Endothelial cell (in vitro differentiated cells): ENCODE data around the gene AGBL4. TPM values are rescaled to one million over a fixed set of nuclear protein-coding genes. Genes with fewer than 3 reads are reported as not detected.
A peak's percentile ranks its signal among the peaks of the same experiment; 100 is the strongest.

ENCODE experiments used
- DNase-seq: peaks from one replicate; pipeline ENCODE4 v3.0.0; 2021; ENCODE audit warnings: low spot score
- H3K27ac Mint-ChIP-seq: one replicate; pipeline ENCODE4 v1.8.0; 2021; ENCODE audit warnings: mixed read lengths, inconsistent platforms; ENCODE audit not compliant: unreplicated experiment
- H3K27me3 Mint-ChIP-seq: one replicate; pipeline ENCODE4 v1.8.0; 2021; ENCODE audit warnings: mild to moderate bottlenecking, moderate library complexity, mixed read lengths, inconsistent platforms; ENCODE audit not compliant: unreplicated experiment
- H3K36me3 Mint-ChIP-seq: one replicate; pipeline ENCODE4 v1.8.0; 2021; ENCODE audit warnings: mild to moderate bottlenecking, low read depth, mixed read lengths, inconsistent platforms; ENCODE audit not compliant: unreplicated experiment
- H3K4me1 Mint-ChIP-seq: one replicate; pipeline ENCODE4 v1.8.0; 2021; ENCODE audit warnings: mild to moderate bottlenecking, mixed read lengths, inconsistent platforms; ENCODE audit not compliant: unreplicated experiment
- H3K4me3 Mint-ChIP-seq: one replicate; pipeline ENCODE4 v1.8.0; 2021; ENCODE audit warnings: mild to moderate bottlenecking, mixed read lengths, inconsistent platforms; ENCODE audit not compliant: unreplicated experiment
- H3K9me3 Mint-ChIP-seq: one replicate; pipeline ENCODE4 v1.8.0; 2021; ENCODE audit warnings: mixed read lengths, inconsistent platforms; ENCODE audit not compliant: unreplicated experiment
- CTCF ChIP-seq: fragments of 200-600 bp; sonication (generic); IDR thresholded peaks from one replicate; pipeline ENCODE4 v1.5.0; 2021; ENCODE audit warnings: antibody characterized with exemption; ENCODE audit not compliant: unreplicated experiment
- total RNA-seq: library from RNA; stranded (reverse); fragmentation: NEBNext Ultra II Directional; extraction: Animal tissue kit (Norgen Biotek cat#: 25700); gene quantifications from one replicate; pipeline ENCODE4 v1.2.1, GENCODE V29; 2021; ENCODE audit not compliant: unreplicated experiment

AGBL4 gene
- total RNA-seq, 1 donor from 2014 or later = 0.51 TPM

GRCh38 chr1:48572134-48572533 lies 1451.6 kb downstream of the AGBL4 start:
- Mint-ChIP-seq H3K9me3 (no peaks in the 10 kb centered on the region), H3K36me3 (no peaks in the 10 kb centered on the region), H3K4me1 (no peaks in the 10 kb centered on the region), H3K27ac (peak overlapping the region; percentile 72), H3K27me3 (peaks cover 2% of the 10 kb centered on the region), H3K4me3 (no peak overlapping the region)
- no peak for TF ChIP-seq CTCF
- DNase-seq = no peak

DNA sequence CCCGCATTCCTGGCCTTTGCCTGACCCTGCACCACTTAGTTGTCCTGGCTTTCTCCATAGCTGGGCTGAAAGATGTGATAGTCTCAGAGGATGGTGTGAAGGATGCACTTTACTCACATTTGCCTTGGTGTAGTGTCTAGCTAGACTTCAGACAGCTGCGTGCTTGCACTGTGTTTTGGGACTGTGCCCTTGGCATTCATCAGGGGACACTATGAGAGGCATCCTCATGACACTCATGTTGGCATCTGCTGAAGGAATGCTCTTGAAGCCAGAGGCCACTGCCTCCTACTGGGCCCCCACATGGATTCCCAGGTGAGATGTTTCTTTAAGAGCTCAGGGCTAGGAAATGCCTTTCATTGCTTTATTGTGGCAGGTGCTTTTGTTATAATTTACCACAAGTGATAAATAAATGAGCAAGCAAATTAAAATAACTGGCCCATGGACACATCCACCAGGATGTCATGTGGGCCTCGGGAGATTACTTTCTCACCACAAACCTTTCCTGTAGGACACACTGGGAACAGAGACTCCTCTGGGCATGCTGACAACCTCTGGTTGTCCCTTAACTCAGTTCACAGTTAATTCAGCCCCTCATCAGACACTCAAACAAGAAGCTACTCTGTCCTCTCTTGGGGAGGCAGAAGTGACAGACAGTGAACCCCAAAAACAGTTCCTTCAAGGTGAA lies 1452.3 kb downstream of the AGBL4 start:
- Mint-ChIP-seq H3K27ac (no peak overlapping the region), H3K4me1 (no peaks in the 10 kb centered on the region), H3K4me3 (no peak overlapping the region), H3K27me3 (peaks cover 2% of the 10 kb centered on the region), H3K36me3 (no peaks in the 10 kb centered on the region), H3K9me3 (no peaks in the 10 kb centered on the region)
- no peak for DNase-seq
- TF ChIP-seq CTCF = no peak

DNA sequence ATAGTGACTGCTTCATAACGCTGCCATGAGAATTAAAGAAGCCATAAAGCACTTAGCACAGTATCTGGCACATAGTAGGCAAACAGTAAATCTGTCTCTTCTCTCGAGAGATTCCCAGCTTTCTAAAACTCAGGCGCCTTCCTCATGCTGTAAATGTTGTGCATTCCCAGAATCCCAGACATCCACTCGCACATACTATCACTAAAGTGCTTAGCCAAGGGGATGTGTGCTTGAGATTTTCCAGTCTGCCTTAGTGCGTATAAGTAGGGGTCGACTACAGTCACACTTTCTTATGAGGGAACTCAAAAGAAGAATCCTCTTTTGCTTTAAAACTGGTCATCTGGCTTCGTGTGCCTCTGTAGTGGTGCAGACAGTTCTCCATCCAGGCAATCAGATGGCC lies 1453.2 kb downstream of the AGBL4 start:
- H3K27me3 Mint-ChIP-seq = peaks cover under 1% of the 10 kb centered on the region
- no peak overlapping the region for H3K27ac Mint-ChIP-seq
- no peaks in the 10 kb centered on the region for H3K36me3 Mint-ChIP-seq
- no peaks in the 10 kb centered on the region for H3K9me3 Mint-ChIP-seq
- no peaks in the 10 kb centered on the region for H3K4me1 Mint-ChIP-seq
- no peak for TF ChIP-seq CTCF
- DNase-seq = no peak
- no peak overlapping the region for H3K4me3 Mint-ChIP-seq

DNA sequence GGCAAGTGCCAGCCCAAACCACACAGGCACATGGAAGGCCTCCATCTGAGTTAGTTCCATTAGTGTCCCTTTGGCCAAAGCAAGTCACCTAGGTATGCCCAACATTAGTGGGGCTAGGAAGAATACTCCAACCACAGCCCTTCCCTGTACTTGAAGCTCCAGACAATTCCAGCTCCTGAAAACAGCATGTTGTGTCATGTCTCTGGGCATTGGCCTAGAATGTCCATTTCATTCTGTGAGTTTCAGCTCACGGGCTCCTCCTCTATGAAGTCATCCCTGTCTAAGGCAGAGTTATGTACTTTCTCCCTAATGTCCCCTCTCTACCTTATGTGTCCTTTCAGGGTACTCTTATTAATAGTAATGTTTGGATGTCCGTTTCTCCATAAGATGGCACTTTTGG lies 1455.3 kb downstream of the AGBL4 start:
- Mint-ChIP-seq H3K36me3 (no peaks in the 10 kb centered on the region), H3K4me1 (peaks cover 2% of the 10 kb centered on the region), H3K9me3 (no peaks in the 10 kb centered on the region), H3K4me3 (no peak overlapping the region), H3K27me3 (peaks cover 1% of the 10 kb centered on the region), H3K27ac (no peak overlapping the region)
- no peak for DNase-seq
- TF ChIP-seq CTCF = no peak

- Mint-ChIP-seq H3K27ac (no peak overlapping the region), H3K4me3 (no peak overlapping the region), H3K9me3 (no peaks in the 10 kb centered on the region), H3K36me3 (no peaks in the 10 kb centered on the region), H3K4me1 (peaks cover 2% of the 10 kb centered on the region), H3K27me3 (peaks cover 1% of the 10 kb centered on the region)
- DNase-seq = no peak
- TF ChIP-seq CTCF = no peak
Measured at GRCh38 chr1:48566492-48566891, 1457.3 kb downstream of the AGBL4 start.
